Measurements from ENCODE around the gene GCKR.

- TF ChIP-seq, protein P1, sequence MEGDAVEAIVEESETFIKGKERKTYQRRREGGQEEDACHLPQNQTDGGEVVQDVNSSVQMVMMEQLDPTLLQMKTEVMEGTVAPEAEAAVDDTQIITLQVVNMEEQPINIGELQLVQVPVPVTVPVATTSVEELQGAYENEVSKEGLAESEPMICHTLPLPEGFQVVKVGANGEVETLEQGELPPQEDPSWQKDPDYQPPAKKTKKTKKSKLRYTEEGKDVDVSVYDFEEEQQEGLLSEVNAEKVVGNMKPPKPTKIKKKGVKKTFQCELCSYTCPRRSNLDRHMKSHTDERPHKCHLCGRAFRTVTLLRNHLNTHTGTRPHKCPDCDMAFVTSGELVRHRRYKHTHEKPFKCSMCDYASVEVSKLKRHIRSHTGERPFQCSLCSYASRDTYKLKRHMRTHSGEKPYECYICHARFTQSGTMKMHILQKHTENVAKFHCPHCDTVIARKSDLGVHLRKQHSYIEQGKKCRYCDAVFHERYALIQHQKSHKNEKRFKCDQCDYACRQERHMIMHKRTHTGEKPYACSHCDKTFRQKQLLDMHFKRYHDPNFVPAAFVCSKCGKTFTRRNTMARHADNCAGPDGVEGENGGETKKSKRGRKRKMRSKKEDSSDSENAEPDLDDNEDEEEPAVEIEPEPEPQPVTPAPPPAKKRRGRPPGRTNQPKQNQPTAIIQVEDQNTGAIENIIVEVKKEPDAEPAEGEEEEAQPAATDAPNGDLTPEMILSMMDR (IDR thresholded peaks at IDR 0.05) = no peak
- no peak for TF ChIP-seq POLR2AphosphoS5 (IDR thresholded peaks at IDR 0.05)
Observed at GRCh38 chr2:27495840-27496356, 741 bp upstream of the GCKR start.
